Brain pericyte (primary cell): ENCODE data around the gene SLC12A6.

Source experiments
- DNase-seq: peaks from one replicate; pipeline ENCODE4 v3.0.0-alpha.2; 2012; ENCODE audit warnings: low read depth, low spot score

The SLC12A6 gene

GRCh38 chr15:34262362-34262761, 75.2 kb downstream of the SLC12A6 start:
- no peak for DNase-seq

DNA sequence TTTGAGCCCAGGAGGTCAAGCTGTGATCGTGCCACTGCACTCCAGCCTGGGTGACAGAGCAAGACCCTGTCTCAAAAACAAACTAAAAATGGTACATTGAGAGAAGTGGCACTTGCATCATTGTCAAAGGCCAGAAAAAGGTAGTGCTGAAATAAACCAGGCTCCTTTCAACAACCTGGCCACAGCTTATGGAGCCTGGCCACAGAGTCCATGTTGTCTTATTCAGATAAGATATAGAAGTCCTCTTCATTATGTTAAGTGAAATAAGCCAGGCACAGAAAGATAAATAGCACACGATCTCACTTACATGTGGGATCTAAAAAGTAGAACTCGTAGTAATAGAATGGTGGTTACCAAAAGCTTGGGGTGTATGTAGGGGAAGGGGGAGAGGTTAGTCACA, 78.0 kb downstream of the SLC12A6 start:
- DNase-seq: no peak

DNA sequence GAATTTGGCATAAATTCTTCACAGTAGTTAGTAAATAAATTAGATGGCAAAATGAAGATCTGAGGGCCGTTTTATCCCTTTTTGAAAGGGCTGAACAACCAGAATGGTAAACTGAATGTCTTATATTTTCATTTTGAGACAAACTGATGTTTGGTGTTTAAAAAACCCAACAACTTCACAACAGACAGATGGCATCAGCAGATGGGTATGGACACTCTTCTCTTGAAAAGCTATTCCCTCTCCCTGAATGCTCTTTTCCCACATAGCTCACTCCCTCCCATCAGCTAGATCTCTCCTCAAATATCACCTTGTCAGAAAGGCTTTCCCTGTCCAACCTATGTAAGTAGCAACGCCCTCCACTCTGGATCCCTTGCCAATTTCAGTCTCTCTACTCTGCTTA, 79.4 kb downstream of the SLC12A6 start:
- no peak for DNase-seq

DNA sequence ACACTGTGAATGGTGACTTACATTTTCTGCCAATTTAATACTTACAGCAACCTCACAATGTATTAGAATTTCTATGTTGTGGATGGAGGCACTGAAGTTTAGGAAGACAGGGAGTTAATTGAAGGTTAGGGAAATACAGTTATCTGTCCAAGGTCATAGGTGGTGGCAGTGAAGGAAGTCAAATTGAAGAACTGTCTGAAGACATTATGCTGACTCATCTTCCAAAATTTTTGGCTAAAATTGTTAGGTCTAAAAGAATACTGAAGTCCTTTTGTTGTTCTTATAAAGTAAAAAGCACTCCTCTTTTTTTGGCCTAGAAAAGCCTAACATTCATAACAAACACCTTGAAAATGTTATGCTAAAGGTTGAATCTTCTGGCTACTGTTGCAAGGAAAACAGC, 85.0 kb downstream of the SLC12A6 start:
- DNase-seq: no peak

DNA sequence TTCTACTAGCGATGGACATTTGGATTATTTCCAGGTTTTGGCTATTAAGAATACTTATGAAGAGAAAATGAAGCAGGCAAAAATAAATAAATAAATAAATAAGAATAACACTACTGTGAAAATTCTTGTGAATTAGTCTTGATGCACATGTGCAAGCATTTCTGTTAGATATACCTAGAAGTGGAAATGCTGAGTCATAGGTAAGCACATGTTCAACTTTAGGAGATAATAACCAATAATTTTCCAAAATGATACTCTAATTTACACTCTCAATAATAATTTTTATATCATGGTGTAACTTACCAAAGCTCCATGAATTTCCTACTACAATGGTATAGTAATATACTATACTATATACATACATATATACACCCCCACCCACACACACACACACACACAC, 89.4 kb downstream of the SLC12A6 start:
- DNase-seq: no peak

GRCh38 chr15:34246276-34246976, 91.2 kb downstream of the SLC12A6 start:
- DNase-seq: no peak

DNA sequence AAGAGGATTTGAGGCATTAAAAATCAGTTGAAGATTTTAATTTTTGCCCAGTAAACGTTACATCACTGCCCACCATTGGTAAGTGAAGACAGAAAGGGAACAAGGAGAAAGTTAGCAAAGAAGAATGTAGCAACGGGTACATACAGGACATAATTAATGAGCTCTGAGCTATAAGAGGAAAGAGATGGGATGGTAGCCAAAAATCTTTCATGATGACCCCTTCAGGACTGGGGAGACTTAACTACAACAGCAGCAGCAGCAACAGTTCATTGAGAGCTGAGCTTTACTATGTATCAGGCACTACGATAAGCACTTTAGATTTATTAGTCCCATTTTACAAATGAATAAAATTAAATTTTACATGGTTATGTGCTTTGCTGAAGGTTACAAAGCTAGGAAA, 94.4 kb downstream of the SLC12A6 start:
- DNase-seq: no peak

- no peak for DNase-seq
These were observed 95.3 kb downstream of the SLC12A6 start for GRCh38 chr15:34242331-34242710.

- no peak for DNase-seq
These were observed 95.9 kb downstream of the SLC12A6 start for GRCh38 chr15:34241376-34242330.

DNA sequence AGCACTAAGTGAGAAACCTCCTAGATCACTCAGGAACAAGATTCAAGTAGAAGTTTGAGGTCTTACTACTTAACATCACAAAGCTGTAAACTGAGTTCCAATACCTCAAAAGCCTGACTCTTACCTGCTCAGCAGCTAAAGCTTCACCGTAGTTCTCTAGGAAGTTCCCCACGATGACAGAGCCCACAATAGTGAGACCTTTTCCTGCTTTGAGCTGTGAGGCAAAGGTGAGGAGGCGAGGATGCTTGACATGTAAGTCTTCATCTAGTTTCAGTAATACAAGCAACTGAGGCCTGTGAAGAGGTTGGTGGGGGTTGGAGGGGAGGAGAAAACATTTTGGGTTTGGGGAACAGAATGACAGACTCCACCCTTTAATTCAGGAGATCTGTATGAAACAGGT, 97.0 kb downstream of the SLC12A6 start:
- DNase-seq: no peak

GRCh38 chr15:34239151-34239808, 98.3 kb downstream of the SLC12A6 start:
- DNase-seq: no peak

- DNase-seq: no peak
These were observed 104.0 kb downstream of the SLC12A6 start for GRCh38 chr15:34233614-34234013.

GRCh38 chr15:34223904-34224596, 113.5 kb downstream of the SLC12A6 start:
- no peak for DNase-seq

GRCh38 chr15:34217587-34218225, 119.9 kb downstream of the SLC12A6 start:
- DNase-seq: no peak

- DNase-seq: no peak
These were observed 120.9 kb downstream of the SLC12A6 start for GRCh38 chr15:34216527-34217270.

GRCh38 chr15:34214135-34214534, 123.4 kb downstream of the SLC12A6 start:
- DNase-seq: no peak

GRCh38 chr15:34213690-34214089, 123.9 kb downstream of the SLC12A6 start:
- no peak for DNase-seq

- DNase-seq: peak; percentile 75
These were observed 127.9 kb downstream of the SLC12A6 start, which contains the start of gene KATNBL1 for GRCh38 chr15:34209421-34210282. KATNBL1 (minus strand) TSS chr15:34210096; CDS start chr15:34163676, 46,420 bp downstream.

DNA sequence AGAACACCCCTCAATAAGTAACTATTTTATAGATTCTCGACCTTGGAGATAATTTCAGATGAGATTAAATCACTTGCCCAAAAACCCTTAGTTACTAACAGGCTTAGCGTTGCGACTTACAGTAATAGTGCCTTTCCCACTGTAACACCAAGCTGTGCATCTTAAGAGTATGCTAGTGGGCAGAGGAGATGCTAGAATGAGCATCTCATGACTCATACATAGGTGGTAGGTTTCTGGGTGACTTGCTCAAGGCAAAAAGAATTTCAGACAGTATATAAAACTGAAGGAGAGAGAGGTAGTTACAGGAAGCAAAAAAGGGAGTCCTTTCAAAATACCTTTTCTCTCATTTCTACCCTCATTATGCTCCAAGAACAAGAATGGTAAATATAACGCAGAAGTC, 131.6 kb downstream of the SLC12A6 start:
- DNase-seq: no peak
